Central memory CD4-positive, alpha-beta T cell (primary cell): ENCODE results near the gene SAA2.
"Not testable (repeated sequence)": the region's sequence is repeated elsewhere in the genome, so short reads cannot be mapped to it uniquely, and the experiment has no call there.

Experiments used
- DNase-seq: peaks from one replicate; pipeline ENCODE4 v3.0.0; 2022
- total RNA-seq, 3 experiments: gene quantifications; one replicate each; lab custom pipeline; 2026; lab: John Stamatoyannopoulos, UW

SAA2 gene
- 0 to 0.05 (median 0) reads per million in 3 experiments for total RNA-seq

DNA sequence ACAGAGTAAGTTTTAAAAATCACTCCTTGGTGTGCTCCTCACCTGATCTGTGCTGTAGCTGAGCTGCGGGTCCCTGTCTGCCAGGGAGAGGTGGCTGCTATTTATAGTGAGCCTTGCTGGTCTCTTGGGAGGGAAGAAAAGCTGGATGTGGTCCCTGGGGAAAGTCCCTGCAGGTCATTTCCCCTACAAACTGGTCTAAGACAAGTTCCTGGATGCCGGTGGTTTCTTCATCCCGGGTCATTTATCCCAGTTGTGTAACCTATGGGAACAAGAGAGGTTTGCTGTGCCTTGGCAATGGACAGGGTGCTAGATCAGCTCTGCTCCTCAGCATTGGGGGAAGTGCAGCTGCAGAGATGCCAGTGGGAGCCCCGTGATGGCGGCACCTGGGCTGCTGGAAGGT is at the start of gene SAA2:
TSS of gene SAA2 (minus strand) at position 108 of the 400 bp plus-strand sequence. CDS start 657 bp downstream, outside the sequence.
- DNase-seq: no peak

DNA sequence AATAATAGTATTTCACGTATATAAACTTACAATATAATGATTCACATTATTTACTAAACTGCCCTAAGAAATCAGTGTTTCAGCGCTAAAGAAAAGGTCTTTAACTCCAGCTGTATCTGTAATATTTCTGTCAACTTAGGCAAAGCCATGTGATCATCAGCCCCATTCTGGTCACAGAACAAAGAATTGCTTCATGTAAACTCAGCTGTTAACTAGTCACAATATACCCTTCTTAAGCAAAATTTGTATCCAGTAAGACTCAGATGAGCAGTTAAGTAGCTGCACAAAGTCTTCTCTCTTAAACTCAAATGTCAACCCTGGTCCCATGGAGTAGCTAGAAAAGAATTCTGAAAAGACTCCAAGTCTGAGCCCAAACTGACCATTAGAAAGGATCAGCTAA is 46.8 kb upstream of the SAA2 start:
- DNase-seq: no peak

DNA sequence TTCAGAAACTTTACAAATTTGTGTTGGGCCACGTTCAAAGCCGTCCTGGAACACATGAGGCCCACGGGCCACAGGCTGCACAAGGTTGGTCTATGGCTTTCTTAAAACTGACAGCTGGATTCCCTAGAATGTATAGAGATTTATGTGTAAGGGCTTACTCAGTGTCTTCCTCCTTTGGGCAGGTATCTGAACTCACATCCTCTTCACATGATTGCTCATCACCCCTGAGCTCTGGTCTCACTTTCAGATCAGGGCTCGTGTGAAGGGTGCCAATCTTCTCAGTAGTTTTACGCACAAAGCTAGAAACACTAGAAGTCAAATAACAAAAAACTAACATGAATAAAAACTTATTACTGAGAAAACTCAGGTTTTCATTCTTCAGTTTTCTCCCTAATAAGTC is 46.4 kb upstream of the SAA2 start:
- DNase-seq: no peak

GRCh38 chr11:18288911-18289310 is 40.4 kb upstream of the SAA2 start:
- DNase-seq: no peak

GRCh38 chr11:18285841-18286240 is 37.4 kb upstream of the SAA2 start:
- no peak for DNase-seq

- DNase-seq: no peak
These were observed 34.2 kb upstream of the SAA2 start for GRCh38 chr11:18282626-18283025.

- DNase-seq: no peak
These were observed 32.1 kb upstream of the SAA2 start for GRCh38 chr11:18280438-18281045.

GRCh38 chr11:18277565-18278271 is 29.2 kb upstream of the SAA2 start:
- no peak for DNase-seq

DNA sequence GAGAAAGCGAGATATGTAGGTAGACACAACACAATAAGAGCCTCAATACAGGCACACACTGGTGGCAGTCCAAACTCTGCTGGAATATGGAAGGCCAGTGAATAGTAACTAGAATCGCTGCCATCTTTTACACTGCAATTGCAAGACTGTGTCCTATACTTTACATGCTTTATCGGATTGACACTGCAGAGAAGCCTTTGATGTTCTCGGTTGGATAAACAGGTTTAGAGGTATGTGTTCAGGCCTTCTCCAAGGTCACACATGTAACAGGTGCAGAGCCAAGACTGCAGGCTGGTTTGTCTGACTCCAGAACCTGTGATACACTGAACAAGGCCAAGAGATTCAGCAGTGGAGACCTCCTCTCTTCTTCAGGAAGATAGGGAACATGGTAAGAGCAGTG is 22.7 kb upstream of the SAA2 start:
- DNase-seq: no peak

- DNase-seq: no peak
These were observed 21.6 kb upstream of the SAA2 start for GRCh38 chr11:18270102-18270501.

- not testable (repeated sequence) for DNase-seq
These were observed 20.8 kb upstream of the SAA2 start for GRCh38 chr11:18269252-18269651.

- not testable (repeated sequence) for DNase-seq
These were observed 19.1 kb upstream of the SAA2 start for GRCh38 chr11:18267335-18268133.

DNA sequence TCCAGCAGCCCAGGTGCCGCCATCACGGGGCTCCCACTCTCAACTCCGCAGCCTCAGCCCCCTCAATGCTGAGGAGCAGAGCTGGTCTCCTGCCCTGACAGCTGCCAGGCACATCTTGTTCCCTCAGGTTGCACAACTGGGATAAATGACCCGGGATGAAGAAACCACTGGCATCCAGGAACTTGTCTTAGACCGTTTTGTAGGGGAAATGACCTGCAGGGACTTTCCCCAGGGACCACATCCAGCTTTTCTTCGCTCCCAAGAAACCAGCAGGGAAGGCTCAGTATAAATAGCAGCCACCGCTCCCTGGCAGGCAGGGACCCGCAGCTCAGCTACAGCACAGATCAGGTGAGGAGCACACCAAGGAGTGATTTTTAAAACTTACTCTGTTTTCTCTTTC is 17.5 kb upstream of the SAA2 start, which contains the start of gene SAA1:
TSS of gene SAA1 (plus strand) at position 316 of the 400 bp plus-strand sequence. CDS start 624 bp downstream, outside the sequence.
- no peak for DNase-seq

DNA sequence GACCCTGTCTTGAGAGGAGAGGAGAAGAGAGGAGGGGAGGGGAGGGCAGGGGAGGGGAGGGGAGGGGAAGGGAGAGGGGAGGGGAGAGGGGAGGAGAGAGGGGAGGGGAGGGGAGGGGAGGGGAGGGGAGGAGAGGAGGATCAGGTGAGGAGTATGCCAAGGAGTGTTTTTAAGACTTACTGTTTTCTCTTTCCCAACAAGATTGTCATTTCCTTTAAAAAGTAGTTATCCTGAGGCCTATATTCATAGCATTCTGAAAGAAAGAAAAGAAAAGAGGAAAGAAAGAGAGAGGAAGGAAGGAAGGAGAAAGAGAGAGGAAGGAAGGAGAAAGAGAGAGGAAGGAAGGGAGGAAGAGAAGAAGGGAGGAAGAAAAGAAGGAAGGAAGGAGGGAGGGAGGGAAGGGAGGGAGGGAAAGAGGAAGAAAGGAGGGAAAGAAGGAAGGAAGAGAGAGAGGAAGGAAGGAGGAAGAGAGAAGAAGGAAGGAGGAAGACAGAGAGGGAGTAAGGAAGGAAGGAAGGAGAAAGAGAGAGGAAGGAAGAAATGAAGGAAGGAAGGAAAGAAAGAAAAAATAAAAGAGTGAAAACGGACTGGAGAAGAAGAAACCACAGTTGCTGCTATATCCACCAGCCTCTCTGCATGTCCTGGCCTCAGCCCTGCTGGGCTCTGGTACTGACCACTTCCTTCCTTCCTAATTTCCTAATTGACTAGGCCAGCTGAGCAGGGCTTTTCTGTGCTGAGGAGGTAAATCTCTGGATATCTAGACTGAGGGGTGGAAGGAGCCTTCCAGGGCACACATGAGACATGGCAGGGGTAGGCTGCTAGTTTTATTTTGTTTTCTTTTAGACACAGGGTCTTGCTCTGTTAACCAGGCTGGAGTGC is 16.4 kb upstream of the SAA2 start:
- no peak for DNase-seq

GRCh38 chr11:18264035-18264434 is 15.6 kb upstream of the SAA2 start:
- no peak for DNase-seq

GRCh38 chr11:18262681-18263350 is 14.3 kb upstream of the SAA2 start:
- not testable (repeated sequence) for DNase-seq

GRCh38 chr11:18261721-18262120 is 13.3 kb upstream of the SAA2 start:
- DNase-seq: no peak

DNA sequence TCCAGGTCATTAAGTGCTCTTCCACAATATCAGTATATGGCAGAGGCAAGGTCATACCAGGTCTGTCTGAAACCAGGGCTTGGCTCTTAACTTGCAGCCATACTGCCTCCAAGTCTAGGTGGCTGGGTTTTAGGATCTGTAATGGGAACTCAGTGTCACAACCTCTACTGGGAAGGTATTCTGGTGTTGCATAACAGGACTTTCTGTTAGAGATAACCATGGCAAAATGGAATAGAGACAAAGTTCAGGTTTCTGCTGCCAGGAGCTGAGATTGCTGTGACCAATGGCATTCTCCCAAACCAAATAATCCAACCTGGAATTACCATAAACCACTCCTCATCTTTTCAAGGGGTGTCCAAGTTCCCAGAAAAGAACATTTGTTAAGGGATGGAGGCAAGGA is 10.8 kb upstream of the SAA2 start:
- DNase-seq: no peak

DNA sequence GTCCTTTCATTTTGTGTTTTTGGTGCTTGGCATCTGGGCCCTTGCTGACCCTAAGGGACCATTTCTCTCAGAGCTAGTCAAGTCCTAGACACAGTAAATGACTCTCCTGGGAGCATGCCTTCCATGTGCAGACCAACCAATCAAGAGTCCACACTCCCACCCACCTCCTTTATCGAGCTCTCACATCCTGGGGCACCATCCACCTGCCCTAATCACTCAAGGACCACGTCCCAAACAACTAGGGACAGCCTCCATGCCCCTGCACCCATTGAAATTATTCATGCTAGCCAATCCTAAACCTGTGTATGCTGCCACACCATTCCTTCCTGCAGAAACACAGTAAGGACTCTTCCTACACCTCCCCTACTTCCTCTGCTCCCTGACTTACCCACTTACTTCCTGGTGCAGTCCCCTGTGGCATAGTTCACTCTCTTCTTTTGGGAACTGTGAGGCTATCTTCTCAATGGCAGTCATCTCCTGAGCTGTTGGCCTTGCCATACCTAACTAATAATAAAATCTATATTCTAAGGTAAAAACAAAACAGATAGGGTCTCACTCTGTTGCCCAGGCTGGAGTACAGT is 6.4 kb upstream of the SAA2 start:
- no peak for DNase-seq

- no peak for DNase-seq
These were observed 5.4 kb upstream of the SAA2 start for GRCh38 chr11:18253778-18254338.

- no peak for DNase-seq
These were observed 4.8 kb upstream of the SAA2 start for GRCh38 chr11:18253233-18253632.
